Thoracic aorta (tissue), 2 donors: ENCODE measurements around the gene CCR5AS.

ENCODE experiments used
- ATAC-seq: fragments of 150-250 bp; one replicate; pipeline ENCODE4 v1.8.0; 2017; ENCODE audit warnings: low read depth; ENCODE audit not compliant: insufficient number of reproducible peaks, low FRiP score
- DNase-seq: peaks from one replicate; pipeline ENCODE4 v3.0.0-alpha.2; 2020; ENCODE audit warnings: low spot score
- H3K27ac ChIP-seq, 2 donors: fragments of 200-600 bp; sonication (generic); 1 replicate in 1 of 2; 2 replicates in 1 of 2; pipeline ENCODE4 v1.5.1; 2016; ENCODE audit warnings: mild to moderate bottlenecking in 2 of 2, moderate library complexity in 2 of 2
- H3K27me3 ChIP-seq: fragments of 200-600 bp; sonication (generic); replicated peaks from 2 replicates; pipeline ENCODE4 v1.6.0; 2016; ENCODE audit warnings: mild to moderate bottlenecking; ENCODE audit not compliant: insufficient read depth
- H3K36me3 ChIP-seq: fragments of 200-600 bp; sonication (generic); one replicate; pipeline ENCODE4 v1.5.1; 2016
- H3K4me1 ChIP-seq, 2 donors: fragments of 200-600 bp; sonication (generic); 1 replicate in 1 of 2; 2 replicates in 1 of 2; pipeline versions ENCODE4 v1.5.1 to v1.6.0; 2016; ENCODE audit warnings: low read depth in 2 of 2, mild to moderate bottlenecking in 1 of 2; ENCODE audit not compliant: control insufficient read depth in 1 of 2
- H3K4me3 ChIP-seq: fragments of 200-600 bp; sonication (generic); 2 replicates; pipeline ENCODE4 v1.5.1; 2016; ENCODE audit warnings: mild to moderate bottlenecking
- H3K9me3 ChIP-seq: fragments of 200-600 bp; sonication (generic); 2 replicates; pipeline ENCODE4 v1.5.1; 2016
- TF ChIP-seq, protein P1 (sequence below): fragments of 200-600 bp; sonication (generic); IDR thresholded peaks from one replicate; pipeline ENCODE4 v1.5.1; 2019; ENCODE audit warnings: antibody characterized with exemption

Gene CCR5AS

DNA sequence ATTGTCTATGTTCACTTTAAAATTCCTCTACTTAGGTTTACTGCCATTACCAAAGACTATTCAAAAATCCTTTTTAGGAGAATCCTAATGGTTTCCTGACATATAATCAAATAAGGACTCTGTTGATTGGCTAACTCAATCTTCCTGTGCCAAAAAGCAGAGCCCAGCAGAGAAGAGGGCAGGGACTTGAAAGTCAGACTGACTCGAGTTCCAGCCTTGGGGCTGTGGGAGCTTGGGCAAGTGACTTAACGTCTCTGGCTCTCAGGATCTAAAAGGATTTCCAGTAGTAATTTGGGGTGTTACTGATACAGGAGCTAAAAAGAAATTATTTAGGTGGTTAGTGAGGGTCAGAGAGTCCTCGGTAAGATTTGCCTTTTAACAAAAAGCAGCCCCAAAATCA is 25.2 kb downstream of the CCR5AS start:
- Histone ChIP-seq H3K4me1 (peaks cover 5 to 7% of the 10 kb centered on the region in 2 donors), H3K36me3 (no peaks in the 10 kb centered on the region), H3K27me3 (no peaks in the 10 kb centered on the region), H3K9me3 (no peaks in the 10 kb centered on the region), H3K4me3 (no peak overlapping the region), H3K27ac (no peak overlapping the region)
- no peak for ATAC-seq
- DNase-seq: no peak
- TF ChIP-seq, protein P1, sequence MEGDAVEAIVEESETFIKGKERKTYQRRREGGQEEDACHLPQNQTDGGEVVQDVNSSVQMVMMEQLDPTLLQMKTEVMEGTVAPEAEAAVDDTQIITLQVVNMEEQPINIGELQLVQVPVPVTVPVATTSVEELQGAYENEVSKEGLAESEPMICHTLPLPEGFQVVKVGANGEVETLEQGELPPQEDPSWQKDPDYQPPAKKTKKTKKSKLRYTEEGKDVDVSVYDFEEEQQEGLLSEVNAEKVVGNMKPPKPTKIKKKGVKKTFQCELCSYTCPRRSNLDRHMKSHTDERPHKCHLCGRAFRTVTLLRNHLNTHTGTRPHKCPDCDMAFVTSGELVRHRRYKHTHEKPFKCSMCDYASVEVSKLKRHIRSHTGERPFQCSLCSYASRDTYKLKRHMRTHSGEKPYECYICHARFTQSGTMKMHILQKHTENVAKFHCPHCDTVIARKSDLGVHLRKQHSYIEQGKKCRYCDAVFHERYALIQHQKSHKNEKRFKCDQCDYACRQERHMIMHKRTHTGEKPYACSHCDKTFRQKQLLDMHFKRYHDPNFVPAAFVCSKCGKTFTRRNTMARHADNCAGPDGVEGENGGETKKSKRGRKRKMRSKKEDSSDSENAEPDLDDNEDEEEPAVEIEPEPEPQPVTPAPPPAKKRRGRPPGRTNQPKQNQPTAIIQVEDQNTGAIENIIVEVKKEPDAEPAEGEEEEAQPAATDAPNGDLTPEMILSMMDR: no peak

- TF ChIP-seq, protein P1: no peak
- Histone ChIP-seq H3K9me3 (no peaks in the 10 kb centered on the region), H3K36me3 (no peaks in the 10 kb centered on the region), H3K27me3 (no peaks in the 10 kb centered on the region), H3K4me3 (no peak overlapping the region), H3K4me1 (peaks cover 5 to 7% of the 10 kb centered on the region in 2 donors), H3K27ac (no peak overlapping the region)
- ATAC-seq (no peak), DNase-seq (no peak)
Observed at GRCh38 chr3:46380471-46381221, 26.2 kb downstream of the CCR5AS start.

DNA sequence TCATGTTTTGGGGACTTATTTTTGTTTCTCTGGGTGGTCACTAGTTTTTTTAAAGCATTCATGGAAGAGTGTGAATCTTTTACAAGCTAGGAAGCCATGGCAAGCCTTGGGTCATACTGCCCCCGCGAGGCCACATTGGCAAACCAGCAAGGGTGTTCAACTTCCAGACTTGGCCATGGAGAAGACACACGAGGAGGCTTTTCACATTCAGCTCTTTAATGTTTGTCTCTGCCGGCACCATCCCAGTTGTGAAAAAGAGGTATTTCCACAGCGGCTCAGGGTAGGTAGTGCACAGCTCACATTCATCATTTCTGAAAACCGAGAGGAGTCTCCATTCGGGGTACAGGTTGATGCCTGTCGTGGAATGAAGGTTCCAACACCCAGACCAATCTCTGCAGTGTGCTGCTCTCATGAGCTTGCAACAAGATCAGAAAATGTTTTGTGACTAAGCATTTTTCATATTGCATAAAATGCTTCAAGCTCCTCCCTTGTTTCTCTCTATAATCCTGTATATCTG is 28.4 kb downstream of the CCR5AS start:
- Histone ChIP-seq H3K36me3 (no peaks in the 10 kb centered on the region), H3K9me3 (no peaks in the 10 kb centered on the region), H3K27me3 (no peaks in the 10 kb centered on the region), H3K27ac (no peak overlapping the region), H3K4me1 (peaks cover 5 to 7% of the 10 kb centered on the region in 2 donors), H3K4me3 (no peak overlapping the region)
- TF ChIP-seq, protein P1: no peak
- DNase-seq: no peak
- no peak for ATAC-seq

- Histone ChIP-seq H3K27me3 (no peaks in the 10 kb centered on the region), H3K4me3 (no peak overlapping the region), H3K9me3 (no peaks in the 10 kb centered on the region), H3K27ac (no peak overlapping the region), H3K36me3 (no peaks in the 10 kb centered on the region), H3K4me1 (peaks cover 4% of the 10 kb centered on the region in 2 donors)
- DNase-seq (no peak), ATAC-seq (no peak)
- TF ChIP-seq, protein P1: no peak
Observed at GRCh38 chr3:46375814-46376213, 31.1 kb downstream of the CCR5AS start.

- no peaks in the 10 kb centered on the region for H3K36me3 ChIP-seq
- ATAC-seq: no peak
- H3K27ac ChIP-seq: no peak overlapping the region
- H3K4me1 ChIP-seq: no peaks in the 10 kb centered on the region
- DNase-seq: no peak
- TF ChIP-seq, protein P1: no peak
- H3K4me3 ChIP-seq: no peak overlapping the region
- H3K9me3 ChIP-seq: no peaks in the 10 kb centered on the region
- H3K27me3 ChIP-seq: no peaks in the 10 kb centered on the region
Observed at GRCh38 chr3:46375218-46375617, 31.6 kb downstream of the CCR5AS start.
